NCI-H748 treated with DMSO at 0.1 percent for 48 hours (cell line): Measurements from ENCODE around the gene GPI.

ENCODE experiments used
- DNase-seq: peaks from one replicate; lab custom pipeline; 2025; lab: John Stamatoyannopoulos, UW

Gene GPI

DNA sequence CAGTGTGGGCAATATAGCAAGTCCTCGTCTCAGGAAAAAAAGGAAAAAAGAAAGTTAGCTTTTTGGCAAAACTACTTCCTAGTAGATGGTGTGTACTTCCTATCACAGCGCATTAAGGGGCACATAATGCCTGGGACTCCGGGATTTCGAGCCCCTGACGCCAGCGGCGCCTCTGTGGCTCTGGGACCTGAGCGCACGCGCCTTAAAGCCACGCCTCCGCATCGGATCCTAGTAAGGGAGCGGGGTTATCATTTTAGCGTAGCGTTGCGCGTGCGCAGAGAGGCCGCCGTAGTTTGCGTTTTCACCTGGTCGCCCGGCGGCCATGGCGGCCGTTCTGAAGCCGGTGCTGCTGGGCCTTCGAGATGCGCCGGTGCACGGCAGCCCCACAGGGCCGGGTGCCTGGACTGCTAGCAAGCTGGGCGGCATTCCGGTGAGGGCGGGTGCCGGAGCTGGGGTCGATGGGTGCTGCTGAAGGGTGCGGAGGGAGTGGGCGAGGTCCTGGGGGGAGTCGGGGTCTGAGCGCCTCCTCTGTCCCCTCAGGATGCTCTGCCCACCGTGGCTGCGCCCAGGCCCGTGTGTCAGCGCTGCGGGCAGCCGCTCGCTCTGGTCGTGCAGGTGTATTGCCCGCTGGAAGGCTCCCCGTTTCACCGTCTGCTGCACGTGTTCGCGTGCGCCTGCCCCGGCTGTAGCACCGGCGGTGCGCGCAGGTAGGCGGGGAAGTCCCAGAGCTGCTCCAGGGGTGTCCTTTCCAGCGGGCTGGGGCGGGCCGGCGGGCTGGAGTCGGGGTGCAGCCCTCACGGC lies 39.3 kb downstream of the GPI start, which contains the start of gene PDCD2L:
TSS of gene PDCD2L (plus strand) at position 291 of the 801 bp plus-strand sequence. CDS start at position 323, 32 bp downstream.
- DNase-seq, result peak; percentile 91

DNA sequence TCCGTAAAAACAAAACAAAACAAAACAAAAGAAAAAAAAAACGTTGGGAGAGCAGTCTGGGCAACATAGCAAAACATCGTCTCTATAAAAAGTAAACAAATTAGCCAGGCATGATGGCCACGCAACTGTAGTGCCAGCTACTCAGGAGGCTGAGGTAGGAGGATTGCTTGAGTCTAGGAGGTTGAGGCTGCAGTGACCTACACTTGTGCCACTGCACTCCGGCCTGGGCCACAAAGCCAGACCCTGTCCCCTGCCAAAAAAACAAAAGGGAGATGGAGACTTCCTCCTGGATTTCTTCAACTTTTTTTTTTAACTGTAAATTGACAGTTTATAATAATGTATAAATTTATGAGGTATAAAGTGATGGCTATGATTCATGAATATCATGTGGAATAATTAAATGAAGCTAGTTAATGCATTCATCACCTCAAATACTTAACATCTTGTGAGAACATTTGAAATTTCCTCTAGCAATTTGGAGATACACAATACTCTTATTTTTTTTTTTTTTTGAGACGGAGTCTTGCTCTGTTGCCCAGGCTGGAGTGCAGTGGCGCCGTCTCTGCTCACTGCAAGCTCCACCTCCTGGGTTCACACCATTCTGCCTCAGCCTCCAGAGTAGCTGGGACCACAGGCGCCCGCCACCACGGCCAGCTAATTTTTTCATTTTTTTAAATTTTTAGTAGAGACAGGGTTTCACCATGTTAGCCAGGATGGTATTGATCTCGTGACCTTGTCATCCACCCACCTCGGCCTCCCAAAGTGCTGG lies 41.1 kb downstream of the GPI start:
- DNase-seq, result no peak

DNA sequence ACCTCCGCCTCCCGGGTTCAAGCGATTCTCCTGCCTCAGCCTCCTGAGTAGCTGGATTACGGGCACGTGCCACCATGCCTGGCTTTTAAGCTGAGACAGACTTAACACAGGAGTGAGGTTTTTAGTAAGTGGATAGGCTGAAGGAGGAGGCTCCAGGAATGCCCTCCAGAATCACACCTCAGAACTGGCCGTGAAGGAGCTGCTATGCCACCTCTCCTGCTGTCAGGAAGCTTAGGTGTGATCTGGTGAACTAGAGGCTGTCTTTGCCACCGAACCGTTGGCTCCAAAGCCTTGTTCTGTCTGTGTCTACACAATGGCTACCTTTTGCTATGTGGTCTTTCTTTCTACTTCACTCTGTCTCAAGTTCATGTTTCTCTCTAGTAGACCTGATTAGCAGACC lies 43.4 kb downstream of the GPI start:
- no peak for DNase-seq

DNA sequence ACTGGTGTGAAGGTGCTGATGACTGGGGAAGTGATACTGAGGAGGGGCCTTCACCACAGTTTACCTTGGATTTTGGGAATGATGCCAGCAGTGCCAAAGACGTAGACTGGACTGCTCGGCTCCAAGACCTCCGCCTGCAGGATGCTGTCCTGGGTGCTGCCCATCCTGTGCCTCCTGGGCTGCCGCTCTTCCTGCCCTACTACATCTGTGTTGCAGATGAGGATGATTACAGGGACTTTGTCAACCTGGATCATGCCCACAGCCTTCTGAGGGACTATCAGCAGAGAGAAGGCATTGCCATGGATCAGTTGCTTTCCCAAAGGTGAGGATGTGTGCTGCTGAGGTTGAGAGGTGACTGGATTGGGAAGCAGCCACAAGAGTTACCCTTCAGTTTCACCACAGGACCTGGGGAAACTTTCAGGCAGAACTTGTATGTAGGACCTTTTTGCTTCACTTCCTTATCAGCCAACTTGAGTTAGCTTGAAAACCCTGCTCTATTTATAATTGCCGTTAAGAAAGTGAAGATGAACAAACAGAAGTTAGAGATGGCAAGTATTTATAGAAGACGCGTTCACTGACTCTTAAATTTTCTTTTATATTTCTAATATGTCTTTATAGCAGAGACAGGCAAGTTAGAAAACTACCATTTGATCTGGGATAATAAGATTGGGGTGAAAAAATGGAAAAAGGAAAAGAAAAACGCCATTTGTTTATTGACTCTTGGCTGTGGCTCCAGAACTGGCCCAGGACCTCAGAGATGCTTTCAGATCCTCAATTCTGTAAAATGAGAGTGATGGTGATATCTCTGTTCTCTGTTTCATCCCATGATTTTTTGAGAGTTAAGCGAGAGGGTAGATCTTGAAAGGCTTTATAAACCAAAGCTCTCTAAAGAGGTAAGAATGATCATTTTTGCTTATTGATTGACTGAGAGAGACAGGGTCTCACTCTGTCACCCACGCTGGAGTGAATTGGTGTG lies 44.5 kb downstream of the GPI start:
- DNase-seq, result no peak

DNA sequence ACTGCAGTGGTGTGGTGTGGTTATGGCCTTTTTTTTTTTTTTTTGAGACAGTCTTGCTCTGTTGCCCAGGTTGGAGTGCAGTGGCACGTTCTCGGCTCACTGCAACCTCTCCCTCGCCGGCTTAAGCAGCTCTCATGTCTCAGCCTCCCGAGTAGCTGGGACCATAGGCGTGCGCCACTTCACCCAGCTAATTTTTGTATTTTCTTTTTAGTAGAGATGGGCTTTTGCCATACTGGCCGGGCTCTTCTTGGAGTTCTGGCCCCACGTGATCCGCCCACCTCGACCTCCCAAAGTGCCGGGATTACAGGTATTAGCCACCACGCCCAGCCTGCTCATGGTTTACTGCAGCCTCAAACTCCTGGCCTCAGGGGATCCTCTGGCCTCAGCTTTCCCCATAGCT lies 46.2 kb downstream of the GPI start:
- no peak for DNase-seq

DNA sequence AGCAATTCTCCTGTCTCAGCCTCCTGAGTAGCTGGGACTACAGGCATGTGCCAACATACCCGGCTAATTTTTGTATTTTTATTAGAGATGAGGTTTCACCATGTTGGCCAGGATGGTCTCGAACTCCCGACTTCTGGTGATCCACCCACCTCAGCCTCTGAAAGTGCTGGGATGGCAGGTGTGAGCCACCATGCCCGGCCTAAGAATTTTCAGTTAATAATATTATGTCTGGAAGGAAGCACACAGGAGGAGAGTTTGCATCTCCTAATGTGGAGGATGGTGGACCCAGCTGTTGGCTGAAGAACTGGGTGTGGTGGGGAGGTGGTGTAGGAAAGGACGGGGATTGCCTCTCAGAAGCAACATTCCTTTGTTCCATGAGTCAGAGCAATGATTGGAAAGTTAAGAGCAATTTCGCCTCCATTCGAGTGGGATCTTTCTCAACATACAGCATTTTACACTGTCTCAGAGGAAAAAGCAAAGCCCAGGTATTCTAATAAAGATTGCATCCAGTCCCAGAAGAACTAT lies 51.1 kb downstream of the GPI start:
- DNase-seq, result no peak

DNA sequence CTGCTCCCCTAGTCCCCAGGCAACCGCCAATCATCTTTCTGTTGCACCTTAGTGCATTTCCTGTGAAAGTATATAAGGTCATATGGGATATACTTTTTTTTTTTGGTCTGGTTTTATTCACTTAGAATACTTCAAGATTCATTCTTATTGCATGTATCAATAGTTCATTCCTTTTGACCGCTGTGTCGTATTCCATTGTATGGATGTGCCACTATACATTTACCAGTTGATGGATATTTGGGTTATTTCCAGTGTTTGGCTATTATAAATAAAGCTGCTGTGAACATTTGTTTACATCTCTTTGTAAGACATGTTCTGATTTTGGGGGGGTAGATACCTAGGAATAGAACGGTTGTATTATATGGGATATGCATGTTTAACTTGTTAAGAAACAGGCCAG lies 53.3 kb downstream of the GPI start:
- no peak for DNase-seq

DNA sequence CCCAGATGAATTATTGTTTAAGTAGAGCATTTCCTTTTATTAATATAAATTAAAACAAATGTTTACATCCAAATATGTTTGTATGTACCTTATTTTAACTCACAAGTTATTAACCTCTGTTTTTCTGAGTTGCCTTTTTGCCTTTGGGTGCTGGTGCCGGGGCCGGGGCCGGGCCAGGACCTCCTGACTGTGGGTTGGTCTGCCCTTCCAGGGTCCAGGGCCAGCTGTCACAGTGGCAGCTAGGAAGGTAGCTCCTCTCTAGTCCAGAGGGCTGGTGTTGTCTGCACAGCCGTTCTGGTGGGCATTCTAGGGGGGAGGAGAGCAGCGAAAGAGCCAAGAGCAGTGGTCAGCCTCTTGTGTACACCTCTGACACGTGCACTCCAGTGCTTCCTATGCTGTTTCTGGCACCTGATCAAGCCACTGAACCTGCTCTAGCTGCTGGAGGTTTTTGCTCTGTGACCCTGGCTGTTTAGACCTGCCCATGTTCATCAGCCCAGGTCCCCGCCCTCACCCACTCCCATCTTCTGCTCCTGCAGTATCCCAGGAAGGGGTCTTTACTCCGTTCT lies 61.2 kb downstream of the GPI start:
- no peak for DNase-seq

DNA sequence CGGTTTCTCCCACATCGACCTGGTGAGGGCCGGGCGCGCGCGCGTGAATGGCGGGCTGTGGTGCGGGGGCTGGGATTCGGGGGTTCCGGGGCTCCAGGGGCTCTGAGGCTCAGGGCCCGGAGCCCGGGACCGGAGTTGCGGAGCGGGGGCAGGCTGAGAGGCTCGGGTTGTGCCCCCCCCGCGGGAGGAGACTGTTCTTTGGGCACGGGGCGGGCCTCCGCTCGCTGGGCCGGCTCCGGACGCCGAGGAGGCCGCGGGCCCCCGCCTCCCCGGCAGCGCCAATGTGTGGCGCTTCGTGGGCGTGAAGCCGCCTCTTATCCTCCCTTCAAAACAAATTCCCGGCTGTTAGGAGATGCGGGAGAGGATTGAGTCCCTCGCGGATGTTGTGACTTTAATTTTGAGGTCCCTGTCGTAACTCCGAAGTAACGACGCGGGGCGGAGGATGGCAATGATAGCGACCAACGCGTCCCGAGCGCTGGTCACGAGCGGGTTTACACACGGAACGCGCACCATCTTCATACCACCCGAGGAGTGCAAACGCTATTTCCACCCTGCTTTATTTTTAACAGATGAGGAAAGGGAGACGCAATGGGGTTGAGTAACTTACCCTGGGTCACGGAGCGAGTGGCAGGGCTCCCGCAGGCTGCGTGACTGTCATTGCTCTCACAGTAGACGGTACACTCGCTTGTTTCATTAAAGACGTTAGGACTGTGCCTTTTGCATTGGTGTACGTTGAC lies 63.7 kb downstream of the GPI start:
- DNase-seq, result no peak

DNA sequence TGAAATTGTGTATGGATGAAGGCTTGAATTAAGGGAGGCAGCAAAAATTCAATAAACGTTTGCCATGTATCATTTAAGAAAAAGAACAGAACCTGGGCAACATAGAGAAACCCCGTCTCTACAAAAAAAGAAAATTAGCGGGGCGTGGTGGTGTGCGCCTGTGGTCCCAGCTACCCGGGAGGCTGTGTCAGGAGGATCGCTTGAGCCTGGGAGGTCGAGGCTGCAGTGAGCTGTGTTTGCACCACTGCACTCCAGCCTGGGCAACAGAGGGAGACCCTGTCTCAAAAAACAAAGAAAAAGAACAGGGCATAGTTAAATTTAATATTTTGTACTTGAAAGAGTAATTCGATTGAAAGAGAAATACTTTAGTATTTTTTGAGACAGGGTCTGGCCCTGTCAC lies 64.6 kb downstream of the GPI start:
- DNase-seq, result no peak

DNA sequence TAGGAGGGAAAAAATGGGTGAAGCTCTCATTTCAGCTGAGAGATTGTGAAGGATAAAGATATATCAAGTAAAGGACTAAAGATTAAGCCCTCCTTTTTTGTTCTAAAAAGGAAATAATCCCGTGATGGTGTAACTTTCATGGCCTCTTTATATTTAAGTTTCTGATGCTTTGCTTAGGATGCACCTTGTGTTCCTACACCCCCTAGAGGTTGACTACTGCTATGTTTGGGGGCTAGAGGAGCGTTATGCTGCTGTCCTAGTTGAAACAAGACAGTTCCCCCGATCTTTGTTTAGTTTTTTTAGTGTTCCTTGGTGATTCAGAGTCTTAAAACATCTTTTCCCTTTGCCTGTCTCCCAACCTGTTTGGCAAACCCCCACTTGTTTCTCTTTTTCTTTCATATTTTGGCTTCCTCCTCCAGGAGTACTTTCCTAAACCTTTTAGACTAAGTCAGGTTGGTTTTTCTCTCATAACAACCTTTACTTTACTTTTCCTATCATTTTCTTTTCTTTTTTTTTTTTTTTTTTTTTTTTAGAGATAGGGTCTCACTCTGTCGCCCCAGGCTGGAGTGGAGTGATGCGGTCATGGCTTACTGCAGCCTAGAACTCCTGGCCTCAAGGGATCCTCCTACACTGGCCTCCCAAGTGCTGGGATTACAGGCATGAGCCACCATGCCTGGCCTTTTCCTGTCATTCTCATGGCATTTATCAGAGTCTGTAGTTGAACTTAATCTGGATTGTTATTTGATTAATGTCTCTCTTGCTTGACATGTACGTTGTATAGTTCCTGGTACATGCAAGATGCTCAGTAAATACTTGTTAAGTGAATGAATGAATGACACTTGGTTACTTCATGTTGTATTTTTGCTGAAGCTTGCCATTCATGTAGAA lies 66.0 kb downstream of the GPI start:
- peak; percentile 22 for DNase-seq

DNA sequence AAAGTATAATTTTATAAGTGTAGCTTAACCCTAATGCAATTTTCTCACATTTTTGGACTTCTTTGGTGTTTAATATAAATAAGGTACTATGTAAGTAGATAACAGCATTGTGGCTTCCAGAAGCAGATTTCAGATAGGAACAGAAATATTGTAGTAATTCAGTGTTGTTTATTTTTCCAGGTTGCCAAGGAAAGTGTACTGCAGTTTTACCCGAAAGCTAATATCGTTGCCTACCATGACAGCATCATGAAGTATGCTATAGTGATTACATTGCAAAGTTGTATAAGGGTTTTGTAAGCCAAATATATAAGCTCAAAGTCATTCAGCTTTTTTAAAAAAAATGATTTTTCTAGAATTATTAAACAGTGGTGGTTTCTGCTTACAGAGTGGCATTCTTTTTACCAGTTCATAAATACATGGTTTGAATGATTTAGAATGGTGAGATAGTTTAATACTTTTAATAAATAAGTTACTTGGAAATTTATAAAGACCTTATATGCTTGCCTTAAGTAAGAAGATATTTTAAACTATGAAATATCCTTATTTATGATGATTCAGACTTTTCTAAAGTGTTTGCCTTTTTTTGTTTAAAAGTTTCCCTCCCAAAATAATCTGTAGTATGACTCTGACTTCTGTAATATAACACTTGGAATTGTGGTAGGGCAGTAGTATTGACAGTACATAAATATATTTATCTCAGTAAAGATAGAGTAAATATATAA lies 66.8 kb downstream of the GPI start:
- no peak for DNase-seq

DNA sequence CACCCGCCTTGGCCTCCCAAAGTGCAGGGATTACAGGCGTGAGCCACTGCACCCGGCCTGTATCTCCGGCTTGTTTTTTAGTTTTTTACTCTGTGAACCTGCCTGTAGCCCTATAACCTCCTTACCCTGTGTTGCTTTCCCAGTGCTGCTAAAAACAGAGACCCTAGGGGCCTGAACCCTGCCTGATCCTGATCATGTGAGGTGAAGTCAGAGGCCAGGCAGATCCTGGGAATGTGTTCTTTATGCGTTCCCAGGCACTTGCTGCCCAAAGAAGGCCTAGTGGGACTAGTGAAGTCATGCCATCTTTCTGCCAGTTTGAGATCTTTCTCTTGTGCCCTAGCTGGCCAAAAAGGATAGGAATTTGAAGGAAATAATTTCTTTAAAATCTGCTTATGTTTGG lies 67.8 kb downstream of the GPI start:
- DNase-seq, result no peak

DNA sequence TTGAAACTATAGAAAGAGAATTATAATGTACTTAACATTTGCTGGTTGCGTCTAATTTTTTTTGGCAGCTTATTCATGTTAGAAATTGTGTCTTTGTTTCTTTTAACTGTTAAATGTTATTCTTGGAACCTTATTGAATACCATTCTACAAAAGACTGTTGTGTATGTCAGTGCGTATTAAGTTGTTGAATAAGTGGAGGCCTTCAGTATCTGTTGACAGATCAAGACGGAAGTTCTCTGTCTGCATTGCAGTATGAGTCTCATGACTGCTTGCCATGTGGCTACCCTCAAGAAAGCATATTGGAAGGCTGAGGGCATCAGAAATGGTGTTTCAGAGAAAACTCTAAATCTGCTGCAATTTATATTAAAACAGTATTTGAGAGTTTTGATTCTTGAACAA lies 71.7 kb downstream of the GPI start:
- DNase-seq, result no peak

DNA sequence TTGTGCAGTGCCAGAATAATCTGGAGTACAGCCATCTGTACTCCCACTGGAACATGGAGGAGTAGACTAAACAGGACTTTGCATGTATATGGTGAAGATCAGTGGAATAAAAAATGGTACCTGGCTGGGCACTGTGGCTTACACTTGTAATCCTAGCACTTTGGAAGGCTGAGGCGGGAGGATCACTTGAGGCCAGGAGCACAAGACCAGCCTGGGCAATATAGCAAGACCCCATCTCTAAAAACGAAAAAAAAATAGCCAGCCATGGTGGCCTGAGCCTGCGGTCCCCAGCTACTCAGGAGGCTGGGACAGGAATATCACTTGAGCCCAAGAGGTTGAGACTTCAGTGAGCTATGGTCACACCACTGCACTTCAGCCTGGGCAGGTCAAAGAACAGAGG lies 83.2 kb downstream of the GPI start:
- no peak for DNase-seq
